Measurements from ENCODE around the gene RSPRY1. TPM values are rescaled to one million over a fixed set of nuclear protein-coding genes. Genes with fewer than 3 reads are reported as not detected.

Gene RSPRY1
- total and polyA plus RNA-seq, 2 of the 8 experiments (the other 6 are each of a cell fraction or from before 2014, with no cell fraction given), result 11.5 to 32.5 TPM

DNA sequence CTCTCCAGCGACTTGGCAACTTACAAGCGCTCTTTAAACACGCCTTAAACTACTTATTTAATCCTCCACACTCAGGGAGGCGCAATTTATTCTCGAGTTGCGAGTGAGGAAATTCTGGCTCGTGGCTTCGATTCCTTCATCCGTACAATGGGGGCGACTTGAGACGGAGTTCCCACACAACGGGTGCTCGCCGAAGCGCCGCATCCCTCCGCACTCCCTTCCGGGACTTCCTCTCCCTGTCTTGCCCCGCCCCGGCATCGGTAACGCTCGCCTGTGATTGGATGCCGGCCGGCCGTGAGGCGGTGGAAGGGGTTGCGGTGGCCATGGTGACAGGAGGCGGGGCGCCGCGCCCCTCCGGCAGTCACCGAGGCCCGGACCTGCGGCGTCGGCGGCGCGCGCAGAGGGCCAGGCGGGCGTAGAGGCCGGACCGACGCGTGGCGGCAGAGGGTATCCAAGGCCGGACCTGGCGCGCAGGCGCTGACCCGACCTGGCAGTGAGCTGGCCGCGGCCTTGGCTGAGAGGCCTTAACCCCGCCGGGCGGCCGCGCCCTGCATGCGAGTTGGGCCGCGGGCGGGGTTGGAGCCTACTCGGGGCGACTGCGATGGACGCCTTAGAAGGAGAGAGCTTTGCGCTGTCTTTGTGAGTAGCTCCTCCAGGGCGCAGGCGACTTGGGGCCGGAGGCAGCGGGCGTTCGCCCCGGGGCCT, 58.8 kb downstream of the RSPRY1 start, which contains the start of gene ARL2BP:
ARL2BP (plus strand) TSS at position 493 of the 705 bp plus-strand sequence; CDS start at position 602, 109 bp downstream.
- Histone ChIP-seq H3K4me2 (ENCODE audit: insufficient read depth in 1 of 2, low read depth in 2 of 2, low read length in 2 of 2) (peak within 1 kb of the TSS; percentile 55 to 67), H3K4me1 (replicated peaks in 1 of 4; ENCODE audit: control insufficient read depth in 3 of 4, insufficient read depth in 4 of 4, low read length in 3 of 4) (no peaks in the 10 kb centered on the region; a peak in 1 of 7 replicates), H4K5ac (ENCODE audit: insufficient read length, low read depth, low read length) (peak within 1 kb of the TSS; percentile 73), H4K8ac (ENCODE audit: extremely low read depth, insufficient read depth, low read length) (peak within 1 kb of the TSS; percentile 87), H3K23me2 (ENCODE audit: low read depth, low read length) (peaks cover 3% of the 10 kb centered on the region), H2BK20ac (ENCODE audit: low read length) (no peak within 1 kb of the TSS), H2AFZ (ENCODE audit: low read length) (peak within 1 kb of the TSS; percentile 99), H3K14ac (ENCODE audit: insufficient read length) (no peak within 1 kb of the TSS), H2BK120ac (replicated peaks; ENCODE audit: low read depth, low read length) (no peak within 1 kb of the TSS), H2BK5ac (ENCODE audit: low read depth, low read length) (no peak within 1 kb of the TSS; the same call in 1 of the 2 replicates), H3K4me3 (ENCODE audit: extremely low read depth in 1 of 4, insufficient read depth in 2 of 4, low read depth in 3 of 4, low read length in 4 of 4) (peak within 1 kb of the TSS; percentile 46 to 78 (median 63)), H4K91ac (replicated peaks; ENCODE audit: insufficient read length, low read length) (peak within 1 kb of the TSS; percentile 45), H3K4ac (replicated peaks; ENCODE audit: insufficient read length, low read depth, low read length) (no peak within 1 kb of the TSS), H3K27me3 (replicated peaks in 1 of 4; ENCODE audit: control insufficient read depth in 3 of 4, extremely low read depth in 1 of 4, insufficient read depth in 3 of 4, low read length in 3 of 4) (no peaks in the 10 kb centered on the region), H3K36me3 (ENCODE audit: control insufficient read depth in 2 of 4, insufficient read depth in 4 of 4, low read length in 3 of 4) (no peaks in the 10 kb centered on the region), H3K79me1 (ENCODE audit: low read depth, low read length) (no peaks in the 10 kb centered on the region; the same call in 1 of the 2 replicates), H3K23ac (ENCODE audit: insufficient read length) (no peak within 1 kb of the TSS), H2AK5ac (ENCODE audit: low read depth, low read length) (no peak within 1 kb of the TSS), H3K79me2 (ENCODE audit: control insufficient read depth in 1 of 2, insufficient read depth in 2 of 2, low read length in 2 of 2) (no peaks in the 10 kb centered on the region), H3K9me3 (ENCODE audit: insufficient read depth in 2 of 2, low read depth in 1 of 2, low read length in 1 of 2) (no peaks in the 10 kb centered on the region), H2BK15ac (ENCODE audit: low read length) (no peak within 1 kb of the TSS), H4K20me1 (replicated peaks in 1 of 2; ENCODE audit: control insufficient read depth in 1 of 2, insufficient read depth in 2 of 2, low read length in 2 of 2) (peaks cover 0 to 2% of the 10 kb centered on the region in 2 experiments), H2BK12ac (ENCODE audit: low read depth, low read length) (no peak within 1 kb of the TSS), H3K18ac (ENCODE audit: extremely low read depth, low read length) (0 out of 2 replicates have a peak within 1 kb of the TSS, but pooled peaks have one; percentile 42), H3K56ac (replicated peaks; ENCODE audit: insufficient read length, low read depth, low read length) (peak within 1 kb of the TSS; percentile 9), H3K27ac (ENCODE audit: low read depth, low read length) (no peak within 1 kb of the TSS), H3K9ac (replicated peaks in 1 of 4; ENCODE audit: extremely low read depth in 1 of 4, low read depth in 3 of 4, low read length in 3 of 4) (peak within 1 kb of the TSS; percentile 36 to 74 (median 50); a peak in 6 of 7 replicates)
- POLR2A ChIA-PET (ENCODE audit: partially characterized antibody), result interaction anchor here (0.6 to 1.7 kb wide), 5 partner anchors 9 to 59 kb away, joined by 3 to 5 read pairs (median 4); partner anchors contain the start of gene PSME3IP1
- DNase-seq (ENCODE audit: low read depth in 1 of 2, low spot score in 2 of 2) (peak; percentile 91 to 95), FAIRE-seq (no peak)
- CTCF ChIA-PET (ENCODE audit: partially characterized antibody), result interaction anchor here (1.1 to 2.5 kb wide), 5 partner anchors 11 to 173 kb away, joined by 3 to 7 read pairs (median 3); partner anchors contain the start of genes CCL17 and CPNE2
- 2% methylated on average over 63 of the region's 77 CpGs; no CpG with 5 or more reads in 1 of the 2 experiments for WGBS, 2 experiments (ENCODE audit: extremely low coverage in 1 of 2, insufficient coverage in 1 of 2, insufficient read length in 1 of 2, insufficient replicate concordance in 2 of 2, low coverage in 1 of 2, low lambda C conversion rate in 2 of 2, missing lambda C conversion rate in 1 of 2)
- TF ChIP-seq SIX5 (IDR thresholded peaks at IDR 0.05; ENCODE audit: low read depth, low read length) (no peak), KDM4A (IDR thresholded peaks at IDR 0.05; ENCODE audit: low read depth, low read length, severe bottlenecking) (peak; percentile 18), HDAC6 (IDR thresholded peaks at IDR 0.05; ENCODE audit: low read depth, low read length) (no peak), JUND (IDR thresholded peaks at IDR 0.05; ENCODE audit: low read length) (no peak), FOSL1 (IDR thresholded peaks at IDR 0.05; ENCODE audit: insufficient read depth, low read depth, low read length) (no peak), SUZ12 (IDR thresholded peaks at IDR 0.05; ENCODE audit: low read length) (no peak), SIN3A (conservative IDR thresholded peaks at IDR 0.05 in 1 of 2, IDR thresholded peaks at IDR 0.05 in 1 of 2; ENCODE audit: low read depth in 1 of 2, low read length in 2 of 2) (peak; percentile 10 to 70; a peak in 3 of 4 replicates), SP2 (IDR thresholded peaks at IDR 0.05; ENCODE audit: low read length) (no peak), POLR2AphosphoS5 (IDR thresholded peaks at IDR 0.05; ENCODE audit: low read depth, low read length) (peak; percentile 79), TEAD4 (IDR thresholded peaks at IDR 0.05; ENCODE audit: low read depth, low read length) (0 out of 2 replicates have a peak, but pooled peaks have one; percentile 17), RBBP5 (IDR thresholded peaks at IDR 0.05; ENCODE audit: borderline replicate concordance, low read depth, low read length) (peak; percentile 41; the same call in 1 of the 2 replicates), CHD2 (IDR thresholded peaks at IDR 0.05; ENCODE audit: low read length) (peak; percentile 77)

Data from H1 (cell line).